Right ventricle myocardium superior (tissue), 1 donor: ENCODE data around the gene MROH8. TPM values are rescaled to one million over a fixed set of nuclear protein-coding genes. Genes with fewer than 3 reads are reported as not detected.

Experiments
- total RNA-seq: library from RNA; stranded (reverse); fragmentation: NEBNext Ultra II Directional; extraction: Animal tissue kit (Norgen Biotek cat#: 25700); gene quantifications from one replicate; pipeline ENCODE4 v1.2.1, GENCODE V29; 2021
- donor health status: DM: no; HTN: yes; CAD: no; lungs with severe emphysema.

MROH8 gene
- total RNA-seq, 1 donor from 2014 or later: 3.8 TPM

Other genes with a start within 250 kb of the MROH8 start
- gene SAMHD1, start 227.8 kb downstream of the MROH8 start, total RNA-seq: 44.1 TPM
- 4.5 TPM for gene RBL1, start 83.6 kb downstream of the MROH8 start, total RNA-seq
- 86.0 TPM for gene RPN2, start 218 bp downstream of the MROH8 start, total RNA-seq
- gene GHRH, start 82.3 kb upstream of the MROH8 start, total RNA-seq: 0.97 TPM
- gene MANBAL, start 110.1 kb upstream of the MROH8 start, total RNA-seq: 18.6 TPM
- 6.7 TPM for gene SRC, start 166.6 kb upstream of the MROH8 start, total RNA-seq